ENCODE measurements around the gene KCNJ15. TPM values are rescaled to one million over a fixed set of nuclear protein-coding genes. Genes with fewer than 3 reads are reported as not detected.

KCNJ15 gene
- total RNA-seq, 1 experiment from 2014 or later, result 0.13 TPM

DNA sequence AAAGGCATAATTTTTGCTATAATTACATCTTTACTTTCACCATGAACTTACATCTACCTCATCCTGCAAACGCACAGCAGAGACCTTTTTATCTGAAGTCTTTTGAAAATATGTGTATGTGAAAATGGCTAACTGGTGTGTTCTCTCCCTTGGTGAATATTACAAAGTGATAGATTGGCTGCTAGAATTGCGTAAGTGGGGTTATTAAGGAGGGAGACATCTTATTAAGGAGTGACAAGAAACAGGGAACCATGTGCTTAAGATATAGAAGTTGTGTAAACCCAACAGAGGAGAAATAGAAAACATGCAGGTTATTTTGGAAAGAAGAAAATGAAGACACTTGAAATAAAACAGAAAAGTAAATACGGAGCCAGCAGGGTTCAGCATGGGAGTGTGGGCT is 7.8 kb downstream of the KCNJ15 start:
- no TSS peak for BruUV-seq (replicated peaks)
- Histone ChIP-seq H3K4me1 (ENCODE audit: control insufficient read depth, insufficient read depth, low read length) (no peaks in the 10 kb centered on the region), H3K9me3 (ENCODE audit: control insufficient read depth, insufficient read depth, low read depth, low read length) (no peaks in the 10 kb centered on the region), H3K36me3 (ENCODE audit: control insufficient read depth, insufficient read depth, low read length) (no peaks in the 10 kb centered on the region), H3K27me3 (ENCODE audit: control insufficient read depth, insufficient read depth, low read length) (peaks cover 4% of the 10 kb centered on the region; the same call in 1 of the 2 replicates), H3K27ac (ENCODE audit: low read length) (no peak overlapping the region), H3K4me3 (ENCODE audit: low read depth in 2 of 2, low read length in 2 of 2) (no peak overlapping the region)
- TF ChIP-seq SIN3A (IDR thresholded peaks at IDR 0.05; ENCODE audit: borderline replicate concordance, insufficient read depth, low read depth, low read length) (no peak), POLR2AphosphoS5 (IDR thresholded peaks at IDR 0.05; ENCODE audit: low read depth, low read length) (no peak), TCF7L2 (IDR thresholded peaks at IDR 0.05; ENCODE audit: low read depth, low read length) (no peak)
- TF ChIP-seq, protein P1, sequence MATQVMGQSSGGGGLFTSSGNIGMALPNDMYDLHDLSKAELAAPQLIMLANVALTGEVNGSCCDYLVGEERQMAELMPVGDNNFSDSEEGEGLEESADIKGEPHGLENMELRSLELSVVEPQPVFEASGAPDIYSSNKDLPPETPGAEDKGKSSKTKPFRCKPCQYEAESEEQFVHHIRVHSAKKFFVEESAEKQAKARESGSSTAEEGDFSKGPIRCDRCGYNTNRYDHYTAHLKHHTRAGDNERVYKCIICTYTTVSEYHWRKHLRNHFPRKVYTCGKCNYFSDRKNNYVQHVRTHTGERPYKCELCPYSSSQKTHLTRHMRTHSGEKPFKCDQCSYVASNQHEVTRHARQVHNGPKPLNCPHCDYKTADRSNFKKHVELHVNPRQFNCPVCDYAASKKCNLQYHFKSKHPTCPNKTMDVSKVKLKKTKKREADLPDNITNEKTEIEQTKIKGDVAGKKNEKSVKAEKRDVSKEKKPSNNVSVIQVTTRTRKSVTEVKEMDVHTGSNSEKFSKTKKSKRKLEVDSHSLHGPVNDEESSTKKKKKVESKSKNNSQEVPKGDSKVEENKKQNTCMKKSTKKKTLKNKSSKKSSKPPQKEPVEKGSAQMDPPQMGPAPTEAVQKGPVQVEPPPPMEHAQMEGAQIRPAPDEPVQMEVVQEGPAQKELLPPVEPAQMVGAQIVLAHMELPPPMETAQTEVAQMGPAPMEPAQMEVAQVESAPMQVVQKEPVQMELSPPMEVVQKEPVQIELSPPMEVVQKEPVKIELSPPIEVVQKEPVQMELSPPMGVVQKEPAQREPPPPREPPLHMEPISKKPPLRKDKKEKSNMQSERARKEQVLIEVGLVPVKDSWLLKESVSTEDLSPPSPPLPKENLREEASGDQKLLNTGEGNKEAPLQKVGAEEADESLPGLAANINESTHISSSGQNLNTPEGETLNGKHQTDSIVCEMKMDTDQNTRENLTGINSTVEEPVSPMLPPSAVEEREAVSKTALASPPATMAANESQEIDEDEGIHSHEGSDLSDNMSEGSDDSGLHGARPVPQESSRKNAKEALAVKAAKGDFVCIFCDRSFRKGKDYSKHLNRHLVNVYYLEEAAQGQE (IDR thresholded peaks at IDR 0.05; ENCODE audit: insufficient read depth in 1 of 2, low read depth in 2 of 2, low read length in 1 of 2), result no peak
- TF ChIP-seq, protein P2, sequence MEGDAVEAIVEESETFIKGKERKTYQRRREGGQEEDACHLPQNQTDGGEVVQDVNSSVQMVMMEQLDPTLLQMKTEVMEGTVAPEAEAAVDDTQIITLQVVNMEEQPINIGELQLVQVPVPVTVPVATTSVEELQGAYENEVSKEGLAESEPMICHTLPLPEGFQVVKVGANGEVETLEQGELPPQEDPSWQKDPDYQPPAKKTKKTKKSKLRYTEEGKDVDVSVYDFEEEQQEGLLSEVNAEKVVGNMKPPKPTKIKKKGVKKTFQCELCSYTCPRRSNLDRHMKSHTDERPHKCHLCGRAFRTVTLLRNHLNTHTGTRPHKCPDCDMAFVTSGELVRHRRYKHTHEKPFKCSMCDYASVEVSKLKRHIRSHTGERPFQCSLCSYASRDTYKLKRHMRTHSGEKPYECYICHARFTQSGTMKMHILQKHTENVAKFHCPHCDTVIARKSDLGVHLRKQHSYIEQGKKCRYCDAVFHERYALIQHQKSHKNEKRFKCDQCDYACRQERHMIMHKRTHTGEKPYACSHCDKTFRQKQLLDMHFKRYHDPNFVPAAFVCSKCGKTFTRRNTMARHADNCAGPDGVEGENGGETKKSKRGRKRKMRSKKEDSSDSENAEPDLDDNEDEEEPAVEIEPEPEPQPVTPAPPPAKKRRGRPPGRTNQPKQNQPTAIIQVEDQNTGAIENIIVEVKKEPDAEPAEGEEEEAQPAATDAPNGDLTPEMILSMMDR (IDR thresholded peaks at IDR 0.05), result no peak
- CTCF ChIA-PET, result no interaction called here
- DNase-seq (ENCODE audit: low read depth, low spot score) (no peak), ATAC-seq (no peak)
- intact Hi-C loops (cut with micrococcal nuclease; ENCODE audit: unreplicated experiment), result no loop called here
- POLR2A ChIA-PET, result no interaction called here
- in situ Hi-C loops (cut with HindIII; ENCODE audit: low pct_unique_long_range_greater_than_20kb, low sequenced_read_pairs), result no loop called here

DNA sequence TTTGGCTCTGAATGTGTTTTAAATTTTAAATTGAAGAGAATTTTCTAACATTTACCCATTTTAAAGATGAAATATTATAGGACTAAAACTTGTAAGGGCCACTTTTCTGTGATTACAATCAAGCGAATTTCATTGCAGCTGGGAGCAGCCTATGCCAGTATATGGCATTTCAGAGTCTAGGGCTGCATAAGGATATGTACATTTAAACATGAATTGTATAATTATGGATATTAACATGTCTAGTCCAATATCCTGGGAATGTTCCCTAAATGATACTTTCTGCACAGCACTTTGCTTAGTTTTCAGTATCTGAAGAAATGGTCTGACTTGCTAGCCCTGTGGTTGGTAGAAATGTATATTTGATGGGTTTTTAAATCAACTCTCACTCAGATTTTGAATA is 8.4 kb downstream of the KCNJ15 start:
- no peak for TF ChIP-seq TCF7L2 (IDR thresholded peaks at IDR 0.05; ENCODE audit: low read depth, low read length)
- no peak for TF ChIP-seq POLR2AphosphoS5 (IDR thresholded peaks at IDR 0.05; ENCODE audit: low read depth, low read length)
- TF ChIP-seq, protein P1 (IDR thresholded peaks at IDR 0.05; ENCODE audit: insufficient read depth in 1 of 2, low read depth in 2 of 2, low read length in 1 of 2), result no peak
- TF ChIP-seq SIN3A (IDR thresholded peaks at IDR 0.05; ENCODE audit: borderline replicate concordance, insufficient read depth, low read depth, low read length), result no peak
- TF ChIP-seq, protein P2 (IDR thresholded peaks at IDR 0.05), result no peak
- Histone ChIP-seq H3K27me3 (ENCODE audit: control insufficient read depth, insufficient read depth, low read length) (peaks cover 4% of the 10 kb centered on the region; the same call in 1 of the 2 replicates), H3K9me3 (ENCODE audit: control insufficient read depth, insufficient read depth, low read depth, low read length) (no peaks in the 10 kb centered on the region), H3K4me3 (ENCODE audit: low read depth in 2 of 2, low read length in 2 of 2) (no peak overlapping the region), H3K36me3 (ENCODE audit: control insufficient read depth, insufficient read depth, low read length) (no peaks in the 10 kb centered on the region), H3K27ac (ENCODE audit: low read length) (no peak overlapping the region), H3K4me1 (ENCODE audit: control insufficient read depth, insufficient read depth, low read length) (no peaks in the 10 kb centered on the region)
- ChIA-PET POLR2A (no interaction called here), CTCF (no interaction called here)
- no TSS peak for BruUV-seq (replicated peaks)
- in situ Hi-C loops (cut with HindIII; ENCODE audit: low pct_unique_long_range_greater_than_20kb, low sequenced_read_pairs) (no loop called here), intact Hi-C loops (cut with micrococcal nuclease; ENCODE audit: unreplicated experiment) (no loop called here)
- ATAC-seq (no peak), DNase-seq (ENCODE audit: low read depth, low spot score) (no peak)
